ENCODE data around the gene BRAF.
A peak's percentile ranks its signal among the peaks of the same experiment; 100 is the strongest.
"Not testable (repeated sequence)": the region's sequence is repeated elsewhere in the genome, so short reads cannot be mapped to it uniquely, and the experiment has no call there.

Gene BRAF

GRCh38 chr7:140696024-140696679 is 228.6 kb downstream of the BRAF start:
- in situ Hi-C loops (cut with HindIII; ENCODE audit: low pct_ligation_motif_present, low sequenced_read_pairs), result no loop called here

GRCh38 chr7:140695381-140695780 is 229.3 kb downstream of the BRAF start:
- no peaks in the 10 kb centered on the region for H3K36me3 ChIP-seq (replicated peaks)
- in situ Hi-C loops (cut with HindIII; ENCODE audit: low pct_ligation_motif_present, low sequenced_read_pairs), result no loop called here
- no peak overlapping the region for H3K27ac ChIP-seq
- no peak for TF ChIP-seq CTCF (IDR thresholded peaks at IDR 0.05; ENCODE audit: low read depth, low read length, missing control alignments)
- H3K27me3 ChIP-seq (replicated peaks), result no peaks in the 10 kb centered on the region
- DNase-seq, result no peak
- no peak overlapping the region for H3K4me3 ChIP-seq (ENCODE audit: low read depth, low read length)

More at GRCh38 chr7:140696024-140696679, 228.6 kb downstream of the BRAF start:
- peak overlapping the region; percentile 99 for H3K4me3 ChIP-seq (ENCODE audit: low read depth, low read length)
- peak; percentile 90 for DNase-seq
- H3K36me3 ChIP-seq (replicated peaks), result no peaks in the 10 kb centered on the region
- no peaks in the 10 kb centered on the region for H3K27me3 ChIP-seq (replicated peaks)
- peak overlapping the region; percentile 84 for H3K27ac ChIP-seq
- no peak for TF ChIP-seq CTCF (IDR thresholded peaks at IDR 0.05; ENCODE audit: low read depth, low read length, missing control alignments)

- Histone ChIP-seq H3K27me3 (replicated peaks) (no peaks in the 10 kb centered on the region), H3K4me3 (ENCODE audit: low read depth, low read length) (no peak overlapping the region), H3K36me3 (replicated peaks) (no peaks in the 10 kb centered on the region), H3K27ac (no peak overlapping the region)
- TF ChIP-seq CTCF (IDR thresholded peaks at IDR 0.05; ENCODE audit: low read depth, low read length, missing control alignments), result no peak
- in situ Hi-C loops (cut with HindIII; ENCODE audit: low pct_ligation_motif_present, low sequenced_read_pairs), result no loop called here
- DNase-seq, result no peak
Observed at GRCh38 chr7:140694592-140694991, 230.1 kb downstream of the BRAF start.

GRCh38 chr7:140693849-140694248 is 230.9 kb downstream of the BRAF start:
- H3K4me3 ChIP-seq (ENCODE audit: low read depth, low read length); H3K36me3 ChIP-seq (replicated peaks); H3K27me3 ChIP-seq (replicated peaks); H3K27ac ChIP-seq; in situ Hi-C loops (cut with HindIII; ENCODE audit: low pct_ligation_motif_present, low sequenced_read_pairs); DNase-seq: not testable (repeated sequence)

- no peaks in the 10 kb centered on the region for H3K36me3 ChIP-seq (replicated peaks)
- no peak overlapping the region for H3K27ac ChIP-seq
- TF ChIP-seq CTCF (IDR thresholded peaks at IDR 0.05; ENCODE audit: low read depth, low read length, missing control alignments), result peak; percentile 12
- no peaks in the 10 kb centered on the region for H3K27me3 ChIP-seq (replicated peaks)
- H3K4me3 ChIP-seq (ENCODE audit: low read depth, low read length), result no peak overlapping the region
- in situ Hi-C loops (cut with HindIII; ENCODE audit: low pct_ligation_motif_present, low sequenced_read_pairs), result no loop called here
- DNase-seq, result no peak
Observed at GRCh38 chr7:140691376-140692045, 233.2 kb downstream of the BRAF start.

- DNase-seq, result no peak
- TF ChIP-seq CTCF (IDR thresholded peaks at IDR 0.05; ENCODE audit: low read depth, low read length, missing control alignments), result no peak
Observed at GRCh38 chr7:140689199-140690152, 235.3 kb downstream of the BRAF start.

More at GRCh38 chr7:140689199-140690152, 235.3 kb downstream of the BRAF start:
- Histone ChIP-seq H3K4me3 (ENCODE audit: low read depth, low read length) (no peak overlapping the region), H3K27ac (no peak overlapping the region), H3K36me3 (replicated peaks) (no peaks in the 10 kb centered on the region), H3K27me3 (replicated peaks) (no peaks in the 10 kb centered on the region)
- in situ Hi-C loops (cut with HindIII; ENCODE audit: low pct_ligation_motif_present, low sequenced_read_pairs), result no loop called here
